OCI-LY7 (cell line): Measurements from ENCODE around the gene TXNDC11.

Experiments
- EZH2phosphoT487 ChIP-seq: fragments of 200-600 bp; sonication (generic); IDR thresholded peaks from 2 replicates; pipeline ENCODE4 v1.6.1; 2018; ENCODE audit warnings: low read depth, borderline replicate concordance, mild to moderate bottlenecking, mixed run types, antibody characterized with exemption, low read length, moderate library complexity, mixed read lengths
- TF ChIP-seq, protein P1 (sequence below): fragments of 200-600 bp; sonication (generic); conservative IDR thresholded peaks from 2 replicates; pipeline ENCODE4 v1.5.1; 2014; ENCODE audit warnings: mild to moderate bottlenecking, antibody characterized with exemption, low read length, moderate library complexity, mixed read lengths

DNA sequence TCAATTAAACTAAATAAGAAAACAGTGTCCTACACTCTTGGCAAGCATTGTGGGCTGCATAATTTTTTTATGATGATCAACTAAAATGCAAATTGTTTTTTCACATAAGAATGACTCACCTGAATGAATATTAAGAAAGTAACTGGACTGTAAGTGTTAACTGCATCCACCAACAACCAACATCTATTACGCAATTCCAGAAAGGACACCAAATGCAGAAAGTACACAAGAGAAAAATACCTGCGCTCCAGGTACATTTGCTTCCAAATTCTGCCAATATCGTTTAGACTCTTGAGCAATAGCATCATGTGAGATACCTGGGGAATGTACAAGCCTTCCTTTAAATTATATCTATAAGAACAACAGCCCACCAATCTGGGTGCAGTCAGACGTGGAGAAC lies 19.8 kb upstream of the TXNDC11 start:
- no peak for TF ChIP-seq EZH2phosphoT487
- TF ChIP-seq, protein P1, sequence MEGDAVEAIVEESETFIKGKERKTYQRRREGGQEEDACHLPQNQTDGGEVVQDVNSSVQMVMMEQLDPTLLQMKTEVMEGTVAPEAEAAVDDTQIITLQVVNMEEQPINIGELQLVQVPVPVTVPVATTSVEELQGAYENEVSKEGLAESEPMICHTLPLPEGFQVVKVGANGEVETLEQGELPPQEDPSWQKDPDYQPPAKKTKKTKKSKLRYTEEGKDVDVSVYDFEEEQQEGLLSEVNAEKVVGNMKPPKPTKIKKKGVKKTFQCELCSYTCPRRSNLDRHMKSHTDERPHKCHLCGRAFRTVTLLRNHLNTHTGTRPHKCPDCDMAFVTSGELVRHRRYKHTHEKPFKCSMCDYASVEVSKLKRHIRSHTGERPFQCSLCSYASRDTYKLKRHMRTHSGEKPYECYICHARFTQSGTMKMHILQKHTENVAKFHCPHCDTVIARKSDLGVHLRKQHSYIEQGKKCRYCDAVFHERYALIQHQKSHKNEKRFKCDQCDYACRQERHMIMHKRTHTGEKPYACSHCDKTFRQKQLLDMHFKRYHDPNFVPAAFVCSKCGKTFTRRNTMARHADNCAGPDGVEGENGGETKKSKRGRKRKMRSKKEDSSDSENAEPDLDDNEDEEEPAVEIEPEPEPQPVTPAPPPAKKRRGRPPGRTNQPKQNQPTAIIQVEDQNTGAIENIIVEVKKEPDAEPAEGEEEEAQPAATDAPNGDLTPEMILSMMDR = no peak
